Ramos (cell line): ENCODE data around the gene CDK5.
"Not testable (repeated sequence)": the region's sequence is repeated elsewhere in the genome, so short reads cannot be mapped to it uniquely, and the experiment has no call there.

ENCODE experiments used
- in situ Hi-C: fragments of 300-500 bp; cut with MboI; formaldehyde crosslinking; loops from one replicate; pipeline ENCODE4 v1.14.3; 2022; ENCODE audit warnings: low sequenced_read_pairs; ENCODE audit not compliant: unreplicated experiment

The CDK5 gene

DNA sequence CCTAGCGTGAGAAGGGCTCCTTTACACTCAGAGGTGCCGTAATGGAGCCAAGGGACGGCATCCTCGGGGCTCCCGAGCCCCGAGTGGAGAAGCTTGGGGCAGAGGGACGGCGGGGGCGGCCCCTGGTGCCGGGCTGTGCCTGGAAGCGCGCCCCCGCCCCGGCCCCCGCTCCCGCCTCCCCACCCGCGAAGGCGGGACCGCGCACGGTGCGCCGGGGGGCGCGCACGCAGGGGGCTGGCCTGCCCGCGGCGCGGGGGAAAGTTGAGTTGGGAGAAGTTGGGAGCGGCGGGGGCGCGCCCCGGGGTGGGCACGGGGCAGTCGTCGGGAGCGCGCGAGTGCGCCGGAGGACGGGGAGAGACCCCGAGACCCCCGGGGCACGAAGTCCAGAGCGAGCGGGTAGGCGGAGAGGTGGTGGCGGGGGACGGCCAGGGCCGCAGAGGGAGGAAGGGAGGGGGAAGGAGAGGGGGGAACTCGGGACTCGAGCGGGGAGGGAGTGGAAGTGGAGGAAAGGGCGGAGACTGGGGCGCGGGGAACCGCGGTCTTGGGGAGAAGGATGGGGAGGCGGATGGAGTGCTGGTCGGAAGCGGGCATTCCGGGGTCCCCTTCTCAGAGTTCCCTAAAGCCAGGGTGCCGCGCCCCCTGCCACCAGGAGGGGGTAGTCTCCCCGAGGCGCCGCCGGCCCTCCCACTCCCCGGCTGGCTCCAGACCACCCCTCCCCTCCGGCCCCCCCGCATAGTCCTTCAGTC is 1.8 kb upstream of the CDK5 start, which contains the start of gene SLC4A2:
Gene SLC4A2, plus strand, starts transcription at position 223 of the 746 bp plus-strand sequence. CDS start 2,399 bp downstream, outside the sequence.
- in situ Hi-C loops, result no loop called here

DNA sequence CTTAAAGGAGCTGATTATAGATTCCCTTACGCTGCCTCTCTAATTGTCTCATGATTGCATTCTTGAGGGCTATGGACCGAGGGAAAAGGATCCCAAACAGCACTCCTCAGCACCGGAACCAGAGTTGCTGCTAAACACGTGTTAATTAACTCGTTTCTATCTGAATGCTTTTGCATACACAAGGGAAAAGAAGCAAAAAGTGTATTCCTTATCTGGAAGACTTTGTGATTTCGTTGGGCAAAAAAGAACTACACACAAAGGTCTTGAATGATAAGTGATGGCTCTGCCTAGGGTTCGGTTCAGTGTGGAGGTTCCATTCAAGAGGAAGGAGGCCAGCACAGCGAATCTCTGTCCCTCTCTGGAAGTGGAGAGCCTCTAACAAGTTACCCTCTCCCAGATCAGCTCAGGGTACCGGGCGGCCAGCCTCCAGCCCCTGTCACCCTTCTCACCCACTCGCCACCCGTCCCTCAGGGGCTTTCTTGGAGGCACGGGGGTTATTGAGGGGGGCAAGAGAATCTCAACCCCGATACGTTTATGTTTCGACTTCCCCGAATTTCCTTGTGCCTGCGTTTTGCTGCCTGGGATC is 1.2 kb upstream of the CDK5 start:
- in situ Hi-C loops, result no loop called here

DNA sequence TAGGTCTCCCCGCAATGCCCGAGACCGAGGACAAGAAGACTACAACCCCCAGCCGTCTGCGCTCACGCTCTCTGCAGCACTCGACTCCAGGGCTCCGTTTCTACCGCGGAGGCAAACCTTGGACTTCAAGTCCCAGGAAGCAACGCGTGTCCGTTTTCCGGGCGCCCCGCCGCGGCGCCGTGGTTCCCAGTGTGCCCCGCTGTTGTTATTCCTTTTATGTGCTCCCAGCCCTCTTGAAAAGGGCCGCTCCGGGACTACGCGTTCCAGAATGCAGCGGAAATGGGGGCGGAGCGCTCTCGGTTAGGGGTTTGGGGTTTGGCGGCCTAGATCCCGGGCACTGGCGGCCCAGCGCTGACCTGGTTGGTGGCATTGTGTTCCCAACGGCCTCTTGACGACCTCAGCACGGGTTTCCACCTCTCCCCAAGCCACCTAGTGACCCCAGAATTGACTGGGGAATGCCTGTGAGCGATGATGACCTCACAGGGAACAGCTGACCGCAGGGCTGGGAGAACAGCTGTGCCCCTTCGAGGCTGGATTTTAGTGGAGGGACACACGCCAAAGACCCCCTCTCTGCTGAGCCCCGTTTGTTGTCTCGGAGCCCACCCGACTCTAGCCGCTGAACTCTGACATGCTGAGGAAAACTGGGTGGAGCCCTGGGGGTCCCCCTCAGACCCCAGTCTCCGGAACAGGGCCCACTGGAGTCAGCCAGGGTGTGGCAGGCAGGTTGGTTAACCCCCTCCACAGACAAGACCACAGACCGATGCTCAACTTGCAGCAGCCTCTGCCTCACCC is 488 bp upstream of the CDK5 start:
- in situ Hi-C loops, result no loop called here

DNA sequence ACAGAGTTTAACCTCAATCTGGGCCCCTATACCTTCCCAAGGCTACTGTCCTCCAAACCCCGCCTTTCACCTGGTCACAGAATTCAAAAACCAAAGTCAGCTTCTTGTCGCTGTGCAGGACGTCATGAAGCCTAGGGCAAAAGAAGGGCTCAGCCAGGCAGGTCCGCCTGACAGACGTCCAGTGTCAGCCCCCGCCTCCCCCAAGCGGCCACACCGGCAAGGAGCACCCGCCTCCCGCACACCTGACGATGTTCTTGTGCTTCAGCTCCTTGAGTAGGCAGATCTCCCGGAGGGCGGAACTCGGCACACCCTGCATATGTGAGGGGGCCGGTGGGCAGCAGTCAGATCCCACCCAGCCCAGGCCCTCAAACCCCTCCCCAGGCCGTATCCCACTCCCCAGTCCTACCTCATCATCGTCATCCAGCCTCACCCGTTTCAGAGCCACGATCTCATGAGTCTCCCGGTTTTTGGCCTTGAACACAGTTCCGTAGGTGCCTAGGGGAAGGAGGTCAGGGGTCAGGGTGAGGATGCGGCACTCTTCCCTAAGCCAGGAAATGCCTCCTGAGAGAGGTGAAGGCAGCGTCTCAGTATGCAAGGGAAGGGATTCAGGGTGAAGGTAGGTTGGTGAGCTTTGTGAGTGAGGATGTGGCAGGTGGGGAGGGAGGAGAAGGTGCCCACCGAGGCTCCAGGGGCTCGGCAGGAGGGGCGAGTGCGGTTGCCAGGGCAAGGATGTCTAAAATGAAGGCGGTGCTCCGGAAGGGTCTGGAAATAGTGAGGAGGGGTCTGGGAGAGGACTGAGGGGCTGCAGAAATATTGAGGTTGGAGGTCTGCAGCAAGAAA is 811 bp downstream of the CDK5 start:
- in situ Hi-C loops, result no loop called here

DNA sequence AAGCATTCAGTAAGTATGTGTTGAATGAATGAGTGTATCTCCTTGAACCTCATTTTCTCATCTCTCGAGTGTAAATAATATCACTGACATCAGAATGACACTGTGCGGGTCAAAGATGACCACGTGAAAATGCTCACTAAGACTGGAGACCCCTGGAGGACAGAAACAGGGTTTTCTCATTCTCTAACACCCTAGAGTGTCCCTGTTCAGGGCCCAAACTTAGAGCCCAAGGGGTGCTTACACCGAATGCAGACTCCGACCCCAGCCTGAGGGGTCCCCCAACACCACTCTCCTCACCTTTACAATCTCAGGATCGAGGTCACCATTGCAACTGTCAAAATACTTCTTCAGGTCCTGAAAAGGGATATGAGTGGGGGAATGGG is 1.4 kb downstream of the CDK5 start:
- in situ Hi-C loops, result no loop called here

DNA sequence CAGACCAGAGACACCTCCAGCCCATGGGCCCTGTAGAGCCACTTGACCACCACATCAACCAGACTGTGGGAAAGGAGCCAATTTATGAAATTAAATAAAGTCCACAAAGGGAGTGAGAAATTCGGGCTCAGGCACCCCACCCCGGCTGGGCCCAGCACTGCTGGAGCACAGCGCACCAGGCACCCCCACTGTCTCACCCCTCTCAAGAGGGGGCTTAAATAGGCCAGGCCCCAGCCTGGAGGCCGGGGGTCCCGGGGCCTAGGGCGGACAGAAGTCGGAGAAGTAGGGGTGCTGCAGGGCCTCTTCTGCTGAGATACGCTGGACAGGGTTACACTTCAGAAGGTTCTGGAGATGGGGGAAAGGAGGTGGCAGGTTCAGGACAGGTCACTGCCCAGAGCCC is 3.9 kb downstream of the CDK5 start:
- in situ Hi-C loops, result no loop called here

DNA sequence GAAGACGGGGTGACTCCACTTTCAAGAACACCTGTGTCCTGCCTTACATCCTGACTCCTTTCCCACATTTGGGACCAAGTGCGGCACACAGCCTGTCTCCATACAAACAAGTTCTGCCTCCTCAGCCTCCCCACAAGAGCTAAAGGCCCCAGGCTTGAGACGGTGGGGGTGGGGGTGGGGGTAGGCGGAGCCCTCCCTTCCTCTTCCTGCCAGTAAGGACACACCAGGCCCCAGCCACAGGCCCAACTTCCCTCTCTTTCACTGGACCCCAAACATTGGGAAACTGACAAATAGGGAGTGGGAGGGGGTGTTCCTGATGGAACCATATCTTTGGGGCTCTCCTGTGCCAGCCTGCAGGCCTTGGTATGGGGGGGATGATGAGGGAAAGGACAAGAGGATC is 4.6 kb downstream of the CDK5 start:
- in situ Hi-C loops, result no loop called here

DNA sequence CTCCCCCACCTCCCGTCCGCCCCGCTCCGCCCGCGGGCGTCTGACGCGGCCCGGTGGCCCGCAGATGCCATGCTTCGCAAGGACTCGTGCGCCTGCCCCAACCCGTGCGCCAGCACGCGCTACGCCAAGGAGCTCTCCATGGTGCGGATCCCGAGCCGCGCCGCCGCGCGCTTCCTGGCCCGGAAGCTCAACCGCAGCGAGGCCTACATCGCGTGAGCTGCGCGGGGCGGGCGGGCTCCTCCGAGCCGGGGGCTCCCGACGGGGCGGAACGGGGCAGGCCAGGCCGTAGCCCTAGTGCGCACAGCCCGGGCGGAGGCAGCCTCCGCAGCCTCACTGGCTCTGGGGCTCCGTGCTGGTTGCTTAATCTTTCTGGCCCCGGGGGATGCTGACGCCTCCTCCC is 6.6 kb downstream of the CDK5 start:
- in situ Hi-C loops, result no loop called here

DNA sequence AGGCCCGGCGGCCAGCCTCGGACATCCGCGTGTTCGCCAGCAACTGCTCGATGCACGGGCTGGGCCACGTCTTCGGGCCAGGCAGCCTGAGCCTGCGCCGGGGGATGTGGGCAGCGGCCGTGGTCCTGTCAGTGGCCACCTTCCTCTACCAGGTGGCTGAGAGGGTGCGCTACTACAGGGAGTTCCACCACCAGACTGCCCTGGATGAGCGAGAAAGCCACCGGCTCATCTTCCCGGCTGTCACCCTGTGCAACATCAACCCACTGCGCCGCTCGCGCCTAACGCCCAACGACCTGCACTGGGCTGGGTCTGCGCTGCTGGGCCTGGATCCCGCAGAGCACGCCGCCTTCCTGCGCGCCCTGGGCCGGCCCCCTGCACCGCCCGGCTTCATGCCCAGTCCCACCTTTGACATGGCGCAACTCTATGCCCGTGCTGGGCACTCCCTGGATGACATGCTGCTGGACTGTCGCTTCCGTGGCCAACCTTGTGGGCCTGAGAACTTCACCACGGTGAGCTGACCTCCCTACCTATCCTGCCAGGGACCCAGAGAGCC is 8.7 kb downstream of the CDK5 start:
- in situ Hi-C loops, result no loop called here

DNA sequence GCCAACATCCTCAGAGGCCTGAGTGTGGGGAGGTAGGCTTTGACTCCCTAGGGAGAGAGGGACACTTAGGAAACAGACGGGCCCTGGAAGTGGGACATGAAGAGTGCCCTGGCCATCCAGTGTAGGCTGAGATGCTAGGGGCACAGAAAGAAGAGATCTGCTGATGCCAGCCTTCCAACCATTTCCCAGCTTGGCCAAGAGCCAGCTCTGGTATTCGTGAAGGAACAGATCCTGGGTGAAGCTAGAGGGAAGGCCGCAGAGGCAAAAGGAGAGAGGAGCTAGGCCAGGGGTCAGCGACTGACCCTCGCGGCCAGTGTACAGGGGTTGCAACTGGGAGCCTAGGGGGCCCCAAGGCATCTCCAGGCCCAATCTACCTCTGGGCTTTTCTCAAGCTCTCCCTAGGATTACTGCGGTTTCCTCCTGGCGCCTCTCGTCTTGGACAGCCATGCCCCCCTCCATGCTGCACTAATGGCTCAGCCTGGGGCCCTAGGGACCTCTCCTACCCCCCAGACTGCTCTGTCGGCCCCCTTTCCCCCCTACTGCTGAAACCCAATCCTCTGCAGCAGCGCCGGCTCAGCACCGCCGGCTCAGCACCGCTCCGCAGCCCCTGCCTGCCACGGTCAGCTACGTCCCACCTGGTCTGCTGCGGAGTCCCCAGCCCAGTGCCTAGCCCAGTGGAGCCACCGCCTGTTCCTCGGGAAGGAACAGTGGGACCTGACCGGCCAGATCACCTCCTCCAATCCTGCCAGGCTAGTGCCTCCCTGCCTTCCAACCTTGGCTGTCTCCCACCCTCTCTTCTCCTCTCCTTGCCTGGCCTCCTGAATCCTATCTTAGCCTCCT is 9.5 kb downstream of the CDK5 start, which contains the start of gene ASIC3:
Gene ASIC3, plus strand, starts transcription at position 556 of the 840 bp plus-strand sequence. CDS start 355 bp downstream, outside the sequence.
- in situ Hi-C loops, result no loop called here

DNA sequence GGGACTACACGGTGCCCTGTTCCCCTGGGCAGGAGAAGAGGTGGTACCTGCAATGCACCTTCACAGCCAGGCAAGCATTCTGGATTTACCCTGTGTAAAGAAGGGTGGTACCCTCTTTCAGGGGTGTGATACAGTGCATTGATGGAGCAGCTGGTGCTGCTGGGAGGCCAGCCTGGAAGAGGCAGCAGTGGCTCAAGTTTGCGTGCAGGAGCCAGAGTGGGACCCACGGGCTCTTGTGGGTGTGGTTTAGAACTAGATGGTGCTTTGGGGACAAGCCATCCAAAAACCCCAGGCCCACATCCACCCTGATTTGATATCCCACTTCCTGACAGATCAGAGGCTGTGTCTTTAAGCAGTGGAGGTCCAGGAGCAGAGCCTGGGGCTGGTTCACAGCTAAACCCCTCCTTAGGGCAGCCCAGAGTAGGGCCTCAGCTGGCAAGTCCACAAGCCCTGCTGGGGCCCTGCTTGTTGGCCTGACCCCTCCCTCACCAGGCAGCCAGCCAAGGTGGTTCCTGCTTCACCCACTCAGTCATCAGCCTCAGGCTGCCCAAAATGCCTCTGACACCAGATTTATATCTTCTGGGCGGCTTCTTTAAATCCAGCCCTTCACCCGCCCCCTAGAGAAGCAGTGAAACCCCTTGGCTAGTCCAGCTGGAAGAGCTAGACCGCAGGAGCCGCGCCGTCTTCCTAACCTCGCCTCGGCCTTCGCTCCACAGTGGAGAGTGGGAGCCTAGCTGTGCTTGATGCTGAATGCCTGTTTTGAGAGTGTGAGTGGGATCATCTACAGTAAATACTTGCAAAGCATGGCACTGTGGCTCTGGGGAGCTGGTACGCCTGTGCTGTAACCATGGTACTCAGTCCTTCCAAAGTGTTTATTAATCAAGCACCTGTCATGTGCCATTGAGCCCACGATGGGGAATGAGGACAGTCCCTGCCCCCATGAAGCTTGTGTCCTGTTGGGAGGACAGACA is 10.8 kb downstream of the CDK5 start:
- in situ Hi-C loops, result no loop called here

DNA sequence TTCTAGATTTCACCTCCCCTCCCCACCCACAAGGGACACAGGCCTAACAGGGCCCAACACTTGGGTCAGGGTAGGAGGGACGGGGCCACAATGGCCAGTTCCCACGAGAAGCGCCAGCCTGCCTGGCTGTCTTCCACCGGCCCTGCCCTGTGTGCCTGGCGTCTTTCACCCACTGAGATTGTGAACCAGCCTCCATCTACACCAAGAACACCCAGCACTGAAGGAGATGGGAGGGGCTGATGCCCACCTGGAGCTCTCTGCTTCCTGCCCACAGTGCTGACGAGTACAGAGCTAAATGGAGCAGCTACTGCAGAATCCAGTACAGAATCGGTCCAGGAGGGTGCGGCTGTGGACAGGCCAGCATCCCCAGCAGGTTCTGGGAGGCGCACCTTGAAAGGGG is 11.7 kb downstream of the CDK5 start:
- in situ Hi-C loops, result no loop called here

DNA sequence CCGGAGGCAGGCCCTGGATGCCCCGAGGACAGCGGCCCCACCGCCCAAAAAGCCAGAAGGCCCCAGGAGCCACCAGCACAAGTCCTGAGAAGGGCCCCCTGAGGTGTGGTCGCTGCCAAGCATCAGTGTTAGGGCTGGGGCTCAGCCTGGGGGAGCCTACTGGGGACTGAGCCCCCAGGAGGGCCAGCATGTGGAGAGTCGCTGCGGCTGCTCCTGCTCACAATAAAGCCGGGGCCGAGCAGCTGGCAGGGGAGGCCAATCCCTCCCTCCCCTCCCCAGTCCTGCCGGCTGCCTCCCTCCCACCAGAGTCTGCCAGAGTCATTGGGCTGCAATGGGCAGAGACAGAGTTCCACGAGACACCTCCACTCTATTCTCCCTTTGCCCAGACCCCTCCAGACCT is 12.4 kb downstream of the CDK5 start:
- in situ Hi-C loops, result no loop called here

DNA sequence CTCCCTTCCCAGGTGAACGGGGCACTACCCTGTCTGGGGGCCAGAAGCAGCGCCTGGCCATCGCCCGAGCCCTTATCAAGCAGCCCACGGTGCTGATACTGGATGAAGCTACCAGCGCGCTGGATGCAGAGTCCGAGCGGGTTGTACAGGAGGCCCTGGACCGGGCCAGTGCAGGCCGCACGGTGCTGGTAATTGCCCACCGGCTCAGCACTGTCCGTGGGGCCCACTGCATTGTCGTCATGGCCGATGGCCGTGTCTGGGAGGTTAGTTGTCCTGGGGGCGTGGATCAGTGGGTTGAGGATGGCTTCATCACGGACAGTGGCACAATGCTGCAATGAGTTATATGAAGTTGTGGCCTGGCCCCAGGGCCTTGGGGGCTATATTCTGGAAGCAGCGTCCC is 13.7 kb downstream of the CDK5 start:
- in situ Hi-C loops, result no loop called here

DNA sequence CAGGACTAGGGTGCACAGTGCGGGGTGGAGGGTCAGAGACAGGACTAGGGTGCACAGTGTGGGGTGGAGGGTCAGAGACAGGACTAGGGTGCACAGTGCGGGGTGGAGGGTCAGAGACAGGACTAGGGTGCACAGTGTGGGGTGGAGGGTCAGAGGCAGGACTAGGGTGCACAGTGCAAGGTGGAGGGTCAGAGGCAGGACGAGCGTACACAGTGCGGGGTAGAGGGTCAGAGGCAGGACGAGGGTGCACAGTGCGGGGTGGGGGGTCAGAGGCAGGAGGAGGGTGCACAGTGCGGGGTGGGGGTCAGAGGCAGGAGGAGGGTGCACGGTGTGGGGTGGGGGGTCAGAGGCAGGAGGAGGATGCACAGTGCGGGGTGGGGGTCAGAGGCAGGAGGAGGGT is 14.2 kb downstream of the CDK5 start:
- in situ Hi-C loops, result not testable (repeated sequence)

DNA sequence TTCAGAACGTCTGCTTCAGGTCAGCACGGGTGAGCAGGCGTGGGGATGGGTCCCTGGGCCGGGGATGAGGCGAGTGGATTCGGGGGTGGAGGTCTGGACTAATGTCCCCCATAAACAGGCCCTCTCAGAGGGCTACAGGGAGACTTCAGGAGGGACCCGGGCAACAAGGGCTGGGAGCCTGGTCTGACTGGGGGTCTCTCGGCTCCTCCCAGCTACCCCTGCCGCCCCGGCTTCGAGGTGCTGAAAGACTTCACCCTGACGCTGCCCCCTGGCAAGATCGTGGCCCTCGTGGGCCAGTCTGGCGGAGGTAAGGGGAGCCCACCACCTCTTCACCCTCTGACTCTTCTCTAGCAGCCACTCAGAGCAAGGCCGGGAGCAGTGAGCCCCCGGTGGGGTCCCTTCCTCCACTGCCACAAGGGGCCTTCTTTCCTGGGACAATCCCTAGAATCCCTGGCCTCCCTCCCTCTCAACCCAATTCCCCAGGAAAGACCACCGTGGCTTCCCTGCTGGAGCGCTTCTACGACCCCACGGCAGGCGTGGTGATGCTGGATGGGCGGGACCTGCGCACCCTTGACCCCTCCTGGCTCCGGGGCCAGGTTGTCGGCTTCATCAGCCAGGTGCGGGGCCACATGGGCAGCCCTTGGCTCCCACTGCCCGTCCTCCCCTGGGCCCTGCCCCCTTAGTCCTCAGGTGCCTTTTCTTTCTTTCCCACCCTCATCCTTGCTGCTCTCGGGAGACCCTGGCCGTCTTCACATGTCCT is 16.9 kb downstream of the CDK5 start:
- in situ Hi-C loops, result no loop called here

DNA sequence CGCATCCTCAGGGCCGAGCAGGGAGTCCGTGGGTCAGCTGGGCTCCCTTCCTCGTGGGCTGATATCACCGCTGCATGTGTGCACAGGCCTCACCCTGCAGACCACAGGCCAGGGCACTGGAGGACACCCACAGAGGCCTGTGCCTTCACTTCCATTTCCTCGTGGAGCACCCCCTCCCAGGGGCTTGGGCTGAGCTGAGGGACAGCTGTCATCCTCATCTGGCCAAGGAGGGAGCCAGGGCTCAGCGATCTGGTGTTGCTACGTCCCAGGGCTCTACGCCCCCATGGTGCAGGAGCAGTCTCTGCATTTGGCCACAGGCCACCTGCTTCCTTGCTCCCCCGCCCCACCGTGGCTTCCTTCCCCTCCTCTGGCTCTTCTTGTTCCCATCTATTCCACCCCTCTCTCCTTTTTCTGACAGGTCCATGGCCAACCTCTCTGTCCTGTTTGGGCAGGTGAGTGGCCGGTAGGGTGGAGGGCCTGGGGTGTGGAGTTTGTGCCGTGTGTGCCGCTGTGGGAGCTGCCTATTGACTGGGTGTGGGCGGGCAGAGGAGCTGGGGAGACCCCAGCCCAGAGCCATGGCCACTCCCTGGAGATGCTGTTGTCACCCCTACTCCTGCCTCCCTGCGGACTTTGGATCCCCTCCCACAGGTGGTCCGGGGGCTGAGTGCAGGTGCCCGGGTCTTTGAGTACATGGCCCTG is 17.7 kb downstream of the CDK5 start:
- in situ Hi-C loops, result no loop called here
